Fibroblast of mammary gland (primary cell): ENCODE results near the gene LRBA.

Source experiments
- DNase-seq: peaks from one replicate; pipeline ENCODE4 v3.0.0-alpha.2; 2010; ENCODE audit warnings: low read depth
- H3K4me3 ChIP-seq: 2 replicates; pipeline ENCODE4 v1.5.1; 2011; ENCODE audit warnings: low read depth, mild to moderate bottlenecking, low read length, moderate library complexity; ENCODE audit not compliant: control insufficient read depth
- TF ChIP-seq, protein P1 (sequence below): conservative IDR thresholded peaks from 2 replicates; pipeline ENCODE4 v1.5.1; 2011; ENCODE audit warnings: low read depth, low read length, inconsistent platforms; ENCODE audit not compliant: control insufficient read depth, insufficient read depth

LRBA gene

DNA sequence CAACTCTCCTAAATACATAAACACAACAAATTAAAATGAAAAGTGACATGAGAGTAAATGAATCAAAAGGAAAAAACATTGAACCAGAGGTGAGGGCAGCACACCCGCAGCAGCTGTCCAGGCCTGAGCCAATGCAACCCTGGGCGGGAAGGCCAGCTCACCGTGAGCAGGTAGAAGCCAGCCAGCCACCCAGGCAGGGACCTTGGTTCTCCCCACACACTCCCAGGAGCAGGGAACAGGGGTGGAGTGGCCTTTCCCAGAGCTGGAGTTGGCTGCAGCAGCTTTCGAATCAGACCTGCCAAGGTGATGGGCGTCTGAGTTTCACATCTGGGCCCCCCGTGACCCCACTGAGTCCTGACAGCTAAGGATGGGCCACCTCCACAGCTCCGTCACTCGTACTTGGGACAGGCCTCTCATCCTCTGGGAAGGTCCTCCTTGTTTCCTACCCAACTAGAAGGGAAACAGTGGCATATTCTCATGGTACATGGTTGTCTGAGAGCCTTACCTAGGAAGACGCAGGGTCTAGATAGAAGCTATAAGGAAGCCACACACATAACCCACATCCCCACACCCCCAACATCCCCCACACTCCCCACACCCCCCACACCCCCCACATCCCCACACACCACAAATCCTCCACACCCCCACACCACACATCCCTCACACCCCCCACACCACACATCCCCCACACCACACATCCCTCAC, 764.6 kb downstream of the LRBA start:
- DNase-seq = no peak

DNA sequence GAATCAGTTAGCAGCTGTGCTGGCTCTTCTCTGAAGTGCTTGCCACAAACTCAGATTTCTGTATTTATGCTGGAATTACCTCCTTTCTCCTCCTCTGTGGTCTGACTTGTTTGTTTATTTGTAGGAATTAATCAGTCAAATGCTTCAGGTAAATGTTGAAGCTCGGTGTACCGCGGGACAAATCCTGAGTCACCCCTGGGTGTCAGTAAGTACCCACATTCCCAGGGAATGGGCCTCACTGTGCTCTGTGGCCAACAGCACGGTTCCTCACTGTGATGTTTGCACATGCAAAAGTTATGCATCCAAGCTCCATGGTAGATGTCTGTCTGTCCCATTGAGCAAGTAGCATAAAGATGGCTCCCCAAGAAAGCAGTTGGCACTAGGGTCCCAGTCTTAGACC, 766.9 kb downstream of the LRBA start:
- TF ChIP-seq, protein P1, sequence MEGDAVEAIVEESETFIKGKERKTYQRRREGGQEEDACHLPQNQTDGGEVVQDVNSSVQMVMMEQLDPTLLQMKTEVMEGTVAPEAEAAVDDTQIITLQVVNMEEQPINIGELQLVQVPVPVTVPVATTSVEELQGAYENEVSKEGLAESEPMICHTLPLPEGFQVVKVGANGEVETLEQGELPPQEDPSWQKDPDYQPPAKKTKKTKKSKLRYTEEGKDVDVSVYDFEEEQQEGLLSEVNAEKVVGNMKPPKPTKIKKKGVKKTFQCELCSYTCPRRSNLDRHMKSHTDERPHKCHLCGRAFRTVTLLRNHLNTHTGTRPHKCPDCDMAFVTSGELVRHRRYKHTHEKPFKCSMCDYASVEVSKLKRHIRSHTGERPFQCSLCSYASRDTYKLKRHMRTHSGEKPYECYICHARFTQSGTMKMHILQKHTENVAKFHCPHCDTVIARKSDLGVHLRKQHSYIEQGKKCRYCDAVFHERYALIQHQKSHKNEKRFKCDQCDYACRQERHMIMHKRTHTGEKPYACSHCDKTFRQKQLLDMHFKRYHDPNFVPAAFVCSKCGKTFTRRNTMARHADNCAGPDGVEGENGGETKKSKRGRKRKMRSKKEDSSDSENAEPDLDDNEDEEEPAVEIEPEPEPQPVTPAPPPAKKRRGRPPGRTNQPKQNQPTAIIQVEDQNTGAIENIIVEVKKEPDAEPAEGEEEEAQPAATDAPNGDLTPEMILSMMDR = no peak
- no peak for DNase-seq
- no peak overlapping the region for H3K4me3 ChIP-seq

More for the DNA sequence above, 764.6 kb downstream of the LRBA start:
- TF ChIP-seq, protein P1 = no peak
- no peak overlapping the region for H3K4me3 ChIP-seq

DNA sequence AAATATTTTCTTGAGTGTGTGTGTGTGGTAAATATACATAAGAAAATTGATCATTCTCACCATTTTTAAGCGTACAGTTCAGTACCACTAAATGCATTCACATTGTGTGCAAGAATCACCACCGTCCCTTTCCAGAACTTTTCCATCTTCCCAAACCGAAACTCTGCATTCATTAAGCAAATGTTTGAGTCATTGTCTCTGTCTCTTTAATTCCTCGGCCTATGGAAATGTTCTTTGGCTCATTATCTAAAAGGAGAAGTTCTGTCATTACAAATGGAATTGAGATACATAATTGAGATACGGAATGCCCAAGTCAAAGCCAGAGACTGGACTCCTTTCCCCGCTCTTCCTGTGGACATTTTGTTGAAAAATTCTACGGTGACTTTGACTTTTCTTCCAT, 767.9 kb downstream of the LRBA start:
- no peak for DNase-seq
- TF ChIP-seq, protein P1 = no peak
- no peak overlapping the region for H3K4me3 ChIP-seq

DNA sequence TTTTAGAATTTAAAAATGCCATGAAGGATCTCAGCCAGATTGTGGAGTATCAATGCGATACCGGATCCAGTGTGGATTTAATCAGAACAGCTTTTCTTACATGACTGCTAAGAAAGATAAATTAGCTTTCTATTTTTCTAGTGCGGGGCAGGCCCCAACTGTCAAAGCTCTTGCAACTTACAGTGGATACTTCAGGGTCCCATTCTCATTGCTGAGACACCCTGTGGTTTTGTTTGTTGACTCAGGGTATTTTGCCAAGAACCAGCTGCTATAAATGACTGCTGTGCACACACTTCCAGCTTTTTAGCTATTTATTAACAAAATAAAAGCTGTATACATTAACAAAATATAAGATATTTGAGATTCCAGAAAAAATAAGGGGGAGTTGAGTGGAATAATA, 770.5 kb downstream of the LRBA start:
- DNase-seq = peak; percentile 60
- TF ChIP-seq, protein P1 = no peak
- no peak overlapping the region for H3K4me3 ChIP-seq

DNA sequence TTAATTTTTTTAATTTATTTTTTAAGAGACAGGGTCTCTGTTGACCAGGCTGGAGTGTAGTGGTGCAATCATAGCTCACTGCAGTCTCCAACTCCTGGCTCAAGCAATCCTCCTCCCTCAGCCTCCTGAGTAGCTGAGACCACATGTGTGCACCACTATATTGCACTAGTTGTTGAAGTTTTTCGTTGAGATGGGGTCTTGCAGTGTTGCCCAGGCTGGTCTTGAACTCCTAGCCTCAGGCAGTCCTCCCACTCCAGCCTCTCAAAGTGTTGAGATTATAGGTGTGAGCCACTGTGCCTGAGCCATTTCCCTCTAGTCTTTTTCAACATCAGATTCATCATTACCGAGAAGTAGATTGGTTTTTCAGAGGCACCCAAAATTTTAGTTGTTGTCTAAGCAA, 771.2 kb downstream of the LRBA start:
- no peak for DNase-seq
- no peak overlapping the region for H3K4me3 ChIP-seq
- TF ChIP-seq, protein P1 = no peak

DNA sequence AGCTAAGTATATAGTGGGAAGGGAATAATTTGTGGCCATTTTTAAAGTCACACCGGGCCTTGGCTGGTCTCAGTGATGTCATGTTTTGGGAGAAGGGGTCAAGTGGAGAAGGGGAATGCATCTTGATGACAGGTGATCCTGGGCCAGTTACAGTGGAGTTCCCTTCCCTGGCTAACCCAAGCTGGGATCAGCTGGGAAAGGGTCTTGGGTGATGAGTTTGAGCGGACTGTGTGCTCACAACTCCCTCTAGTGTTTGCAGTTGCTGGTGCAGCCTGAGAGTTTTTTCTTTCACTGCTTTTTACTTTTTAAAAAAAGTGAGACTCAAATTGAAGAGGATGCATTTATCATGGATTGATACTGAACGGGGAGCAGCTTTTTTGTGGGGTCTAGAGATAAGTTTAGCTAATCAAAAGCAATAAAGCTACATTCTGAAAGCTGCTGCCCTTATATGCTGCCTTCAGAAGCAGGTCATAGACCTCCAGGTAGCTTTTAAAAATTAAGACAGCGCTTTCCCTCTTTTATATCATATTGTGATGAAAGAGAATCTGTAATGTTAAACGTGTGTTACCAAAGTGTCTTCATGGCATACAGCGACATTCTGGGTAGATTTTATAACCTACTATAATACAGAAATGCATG, 772.1 kb downstream of the LRBA start:
- TF ChIP-seq, protein P1 = peak; percentile 96
- DNase-seq = peak; percentile 61
- H3K4me3 ChIP-seq = no peak overlapping the region
